ENCODE data around the gene COQ5. TPM values are rescaled to one million over a fixed set of nuclear protein-coding genes. Genes with fewer than 3 reads are reported as not detected.
A peak's percentile ranks its signal among the peaks of the same experiment; 100 is the strongest.

COQ5 gene, protein sequence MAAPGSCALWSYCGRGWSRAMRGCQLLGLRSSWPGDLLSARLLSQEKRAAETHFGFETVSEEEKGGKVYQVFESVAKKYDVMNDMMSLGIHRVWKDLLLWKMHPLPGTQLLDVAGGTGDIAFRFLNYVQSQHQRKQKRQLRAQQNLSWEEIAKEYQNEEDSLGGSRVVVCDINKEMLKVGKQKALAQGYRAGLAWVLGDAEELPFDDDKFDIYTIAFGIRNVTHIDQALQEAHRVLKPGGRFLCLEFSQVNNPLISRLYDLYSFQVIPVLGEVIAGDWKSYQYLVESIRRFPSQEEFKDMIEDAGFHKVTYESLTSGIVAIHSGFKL
- 65.0 TPM for polyA plus RNA-seq (ENCODE audit: insufficient read length)
- long read RNA-seq, donor 1, transcript COQ5-201 (7 exons, 1,535 nt), result major isoform, 22 of 39 reads
- long read RNA-seq, donor 1, partial matches to known transcripts, result 14 of 39 reads
- long read RNA-seq, donor 1, other reads (novel, unspliced or antisense), result 0 of 39 reads
- long read RNA-seq, donor 2, transcript COQ5-201 (7 exons, 1,535 nt), result major isoform, 19 of 89 reads
- long read RNA-seq, donor 2, partial matches to known transcripts, result 56 of 89 reads
- long read RNA-seq, donor 2, other reads (novel, unspliced or antisense), result 14 of 89 reads
- long read RNA-seq, donor 3, transcript COQ5-201 (7 exons, 1,535 nt), result major isoform, 13 of 39 reads
- long read RNA-seq, donor 3, partial matches to known transcripts, result 24 of 39 reads
- long read RNA-seq, donor 3, other reads (novel, unspliced or antisense), result 0 of 39 reads
- long read RNA-seq, donor 4, partial matches to known transcripts, result 5 of 6 reads
- long read RNA-seq, donor 4, other reads (novel, unspliced or antisense), result 0 of 6 reads
- long read RNA-seq, donor 5, transcript COQ5-201 (7 exons, 1,535 nt), result major isoform, 47 of 92 reads
- long read RNA-seq, donor 5, partial matches to known transcripts, result 39 of 92 reads
- long read RNA-seq, donor 5, other reads (novel, unspliced or antisense), result 5 of 92 reads
- long read RNA-seq, donor 6, transcript COQ5-201 (7 exons, 1,535 nt), result major isoform, 20 of 102 reads
- long read RNA-seq, donor 6, partial matches to known transcripts, result 74 of 102 reads
- long read RNA-seq, donor 6, other reads (novel, unspliced or antisense), result 7 of 102 reads
- long read RNA-seq, donor 7, transcript COQ5-201 (7 exons, 1,535 nt), result major isoform, 30 of 133 reads
- long read RNA-seq, donor 7, partial matches to known transcripts, result 103 of 133 reads
- long read RNA-seq, donor 7, other reads (novel, unspliced or antisense), result 0 of 133 reads
- long read RNA-seq, donor 8, transcript COQ5-201 (7 exons, 1,535 nt), result major isoform, 6 of 39 reads
- long read RNA-seq, donor 8, partial matches to known transcripts, result 25 of 39 reads
- long read RNA-seq, donor 8, other reads (novel, unspliced or antisense), result 8 of 39 reads

DNA sequence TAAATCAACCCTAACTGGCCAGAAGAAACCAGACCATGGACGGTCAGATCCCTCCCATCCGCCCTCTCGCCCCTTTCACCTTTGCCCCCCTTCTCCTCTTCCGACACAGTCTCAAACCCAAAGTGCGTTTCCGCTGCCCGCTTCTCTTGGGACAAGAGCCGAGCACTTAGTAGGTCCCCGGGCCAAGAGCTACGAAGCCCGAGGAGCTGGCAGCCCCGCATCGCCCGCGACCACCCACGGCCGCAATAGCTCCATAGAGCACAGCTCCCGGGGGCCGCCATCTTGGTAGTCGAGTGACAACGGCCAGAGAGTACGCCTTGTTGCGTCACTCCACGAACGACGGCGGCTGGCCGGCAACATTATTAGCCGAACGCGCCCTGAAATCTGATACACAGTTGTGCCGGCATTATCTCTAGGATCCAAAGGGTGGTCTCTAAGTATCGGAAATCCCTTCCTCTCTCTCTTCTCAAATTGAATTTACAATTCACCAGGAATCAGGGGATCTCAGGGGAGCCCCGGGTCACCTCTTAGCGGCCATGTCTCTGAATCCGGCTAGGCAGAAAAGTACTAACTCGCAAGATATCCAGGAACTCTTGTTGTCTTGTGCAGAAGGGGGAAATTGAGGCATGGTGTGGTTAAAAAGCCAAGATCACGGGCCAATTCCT lies at the start of gene COQ5:
Gene COQ5, minus strand, starts transcription at position 298 of the 665 bp plus-strand sequence. Its CDS starts 17 bp downstream, at position 281.
- peak; percentile 95 for DNase-seq

- DNase-seq, result no peak
Measured at GRCh38 chr12:120574106-120574505, 45.1 kb upstream of the COQ5 start.

GRCh38 chr12:120573560-120573959 lies 44.6 kb upstream of the COQ5 start:
- no peak for DNase-seq

GRCh38 chr12:120571299-120571698 lies 42.3 kb upstream of the COQ5 start:
- DNase-seq, result no peak

GRCh38 chr12:120563495-120563894 lies 34.5 kb upstream of the COQ5 start:
- no peak for DNase-seq

DNA sequence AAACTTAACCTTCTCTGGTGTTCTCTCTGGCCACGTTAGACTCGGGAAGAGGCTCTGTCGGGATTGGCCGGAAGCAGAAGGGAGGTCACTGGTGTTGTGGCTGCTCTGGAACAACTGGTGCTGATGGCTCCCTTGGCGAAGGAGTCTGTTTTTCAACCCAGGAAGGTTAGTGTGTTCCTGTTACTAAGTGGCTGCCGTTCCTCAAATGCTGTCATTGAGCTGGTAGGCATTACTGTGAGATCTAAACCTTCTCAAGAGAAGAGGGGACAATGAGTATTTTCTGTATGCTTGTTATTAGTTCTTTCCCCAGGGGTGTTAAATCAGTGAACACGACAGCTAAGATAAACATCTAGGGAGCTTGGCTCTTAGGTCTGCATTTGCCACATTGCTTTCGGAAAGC lies 33.9 kb upstream of the COQ5 start:
- DNase-seq, result no peak

DNA sequence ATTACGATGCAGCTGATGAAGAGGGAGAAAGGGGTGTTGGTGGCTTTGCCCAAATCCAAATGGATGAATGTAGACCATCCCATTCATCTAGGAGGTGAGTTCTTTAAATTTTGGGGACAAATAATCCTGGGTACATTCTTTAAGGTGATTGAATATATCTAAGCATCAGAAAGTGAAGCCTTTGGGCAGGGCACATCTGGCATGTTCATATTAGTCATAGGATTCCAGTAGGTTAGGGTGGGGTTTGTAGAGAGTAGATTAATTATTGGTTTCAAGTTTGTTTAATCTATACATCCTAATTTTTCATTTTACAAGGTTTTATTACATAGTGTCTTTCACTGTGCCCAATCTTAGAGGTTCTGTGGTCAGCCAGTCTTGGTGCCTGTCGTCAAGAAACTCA lies 28.6 kb upstream of the COQ5 start:
- DNase-seq, result no peak

DNA sequence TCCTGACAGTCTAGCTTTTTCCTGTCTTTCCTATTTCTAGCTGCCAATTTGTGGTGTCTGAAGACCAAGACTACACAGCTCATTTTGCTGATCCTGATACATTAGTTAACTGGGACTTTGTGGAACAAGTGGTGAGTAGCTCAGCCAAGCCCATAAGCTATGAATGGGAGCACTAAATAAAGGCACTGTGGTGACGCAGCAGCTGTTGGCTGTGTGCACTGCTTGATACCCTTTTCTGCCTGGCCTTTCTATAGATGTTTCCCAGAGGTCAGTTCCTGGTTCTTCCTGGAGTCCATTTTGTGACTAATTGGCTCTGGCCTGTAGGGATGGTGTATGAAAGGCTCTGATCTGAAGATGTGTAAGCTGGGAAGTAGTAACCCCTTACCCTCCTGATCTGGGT lies 25.7 kb upstream of the COQ5 start:
- no peak for DNase-seq

- no peak for DNase-seq
Measured at GRCh38 chr12:120546050-120546386, 17.1 kb upstream of the COQ5 start.

DNA sequence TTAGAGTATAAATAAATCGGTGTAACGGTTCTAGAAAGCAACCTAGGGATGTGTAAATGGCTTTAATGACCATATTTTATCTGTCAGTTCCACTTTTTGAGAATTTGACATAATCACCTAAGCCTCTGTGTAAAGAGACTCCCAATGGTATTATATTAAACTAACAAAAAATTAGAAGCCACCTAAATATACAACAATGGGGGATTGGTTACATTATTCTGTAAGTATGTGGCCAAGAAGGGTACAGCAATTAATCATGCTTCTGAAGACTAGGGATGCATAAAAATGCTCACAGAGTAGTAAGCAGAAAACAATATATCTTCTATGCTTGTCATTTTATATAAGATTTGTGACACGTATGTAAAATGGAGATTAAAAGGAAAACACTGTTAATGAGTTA lies 15.7 kb upstream of the COQ5 start:
- no peak for DNase-seq

DNA sequence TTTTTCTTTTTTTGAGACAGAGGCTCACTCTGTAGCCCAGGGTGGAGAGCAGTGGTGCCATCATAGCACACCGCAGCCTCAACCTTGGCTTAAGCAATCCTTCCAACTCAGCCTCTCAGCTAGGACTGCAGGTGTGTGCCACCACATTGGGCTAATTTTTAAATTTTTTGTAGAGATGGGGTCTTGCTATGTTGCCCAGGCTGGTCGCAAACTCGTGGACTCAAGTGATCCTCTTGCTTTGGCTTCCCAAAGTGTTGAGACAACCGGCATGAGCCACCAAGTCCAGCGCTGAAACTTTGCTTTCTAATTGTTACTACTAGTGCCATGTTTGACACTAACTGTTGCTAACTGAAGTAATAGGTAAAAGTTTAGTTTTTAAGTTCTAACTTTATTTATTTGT lies 13.2 kb upstream of the COQ5 start:
- DNase-seq, result no peak

DNA sequence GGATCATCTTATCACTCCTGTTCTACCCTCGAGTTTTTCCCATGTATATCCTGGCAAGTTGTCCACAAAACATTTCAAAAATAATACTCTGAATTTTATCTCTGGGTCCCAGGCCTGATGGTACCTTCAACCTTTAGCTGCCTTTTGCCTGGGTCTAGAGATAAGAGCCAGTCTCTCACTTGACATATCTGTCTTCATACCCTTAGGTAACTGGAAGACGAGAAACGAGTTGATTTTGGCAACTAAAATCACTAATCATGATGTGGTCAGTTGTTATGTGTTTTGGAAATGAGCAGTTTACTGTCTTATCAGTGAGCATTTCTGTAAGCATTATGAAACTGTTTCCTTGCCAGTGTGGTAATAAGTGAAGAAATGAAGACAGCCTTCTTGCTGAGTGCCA lies 11.5 kb upstream of the COQ5 start:
- no peak for DNase-seq

- DNase-seq, result no peak
Measured at GRCh38 chr12:120539303-120539702, 10.3 kb upstream of the COQ5 start.

DNA sequence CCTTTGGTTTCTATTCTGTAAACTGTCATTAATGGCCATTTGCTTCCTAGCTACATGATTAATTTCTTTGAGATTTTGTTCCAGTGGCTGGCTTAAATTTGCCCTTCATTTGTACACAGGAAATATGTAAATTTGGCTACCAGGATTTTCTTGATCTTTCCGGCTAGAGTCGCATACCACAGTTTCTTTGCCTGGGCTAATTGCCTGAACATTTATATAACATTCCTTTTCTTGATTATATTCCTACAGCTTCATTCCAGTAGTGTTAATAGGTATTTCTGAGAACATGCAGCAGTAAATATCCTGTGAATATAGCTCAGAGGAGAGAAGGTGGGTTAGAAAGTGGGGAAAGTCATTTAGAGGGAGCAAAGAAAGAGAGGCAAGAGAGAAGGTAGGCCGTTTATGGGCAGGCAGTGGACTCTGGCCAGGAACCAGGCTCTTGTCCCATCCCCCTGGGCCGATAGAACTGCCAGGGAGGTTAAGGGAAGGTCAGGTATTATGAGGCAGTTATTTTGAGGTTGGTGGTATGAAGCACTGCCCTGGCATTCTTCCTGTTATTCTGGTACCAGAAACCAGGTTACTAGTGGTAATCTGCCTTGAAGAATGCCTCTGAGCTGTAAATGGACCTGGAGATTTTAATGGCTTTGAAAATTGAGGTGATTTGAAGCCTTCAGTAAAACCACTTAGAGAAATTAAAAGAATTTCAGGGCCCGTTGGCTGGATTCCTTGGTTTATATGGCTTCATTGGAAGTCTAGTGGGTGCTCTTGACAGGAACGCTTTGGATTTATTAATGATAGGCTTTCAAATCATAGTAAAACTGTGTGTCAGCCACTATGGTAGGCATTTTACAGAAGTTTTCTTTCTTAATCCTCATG lies 9.6 kb upstream of the COQ5 start:
- no peak for DNase-seq

GRCh38 chr12:120537856-120538220 lies 8.9 kb upstream of the COQ5 start:
- DNase-seq, result no peak

DNA sequence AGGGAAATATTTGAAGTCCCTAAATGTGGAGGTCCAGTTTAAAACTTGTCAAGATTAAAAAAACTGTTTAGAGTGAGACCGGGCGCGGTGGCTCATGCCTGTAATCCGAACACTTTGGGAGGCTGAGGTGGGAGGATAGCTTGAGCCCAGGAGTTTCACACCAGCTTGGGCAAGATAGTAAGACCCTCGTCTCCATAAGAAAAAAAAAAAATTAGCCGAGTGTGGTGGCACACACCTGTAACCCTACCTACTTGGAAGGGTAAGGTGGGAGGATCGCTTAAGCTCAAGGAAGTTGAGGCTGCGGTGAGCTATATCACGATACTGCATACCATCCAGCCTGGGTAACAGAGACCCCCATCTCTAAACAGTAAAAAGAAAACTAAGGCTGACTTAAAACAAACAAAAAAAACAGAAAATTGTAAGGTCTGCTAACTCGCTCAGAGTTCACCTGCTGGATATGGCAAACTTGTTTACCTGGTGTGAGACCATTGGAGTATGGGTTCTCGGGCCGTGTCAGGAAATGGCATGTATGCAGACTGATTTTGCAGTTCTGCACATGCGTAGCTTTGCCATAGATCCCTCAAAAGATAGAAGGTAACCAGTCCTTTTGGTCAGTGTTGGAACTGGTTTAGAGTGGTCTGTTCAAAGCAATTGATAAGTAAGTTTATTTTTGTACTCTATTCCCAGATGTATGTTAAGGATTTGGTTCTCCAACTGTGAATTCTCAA lies 7.3 kb upstream of the COQ5 start:
- no peak for DNase-seq

DNA sequence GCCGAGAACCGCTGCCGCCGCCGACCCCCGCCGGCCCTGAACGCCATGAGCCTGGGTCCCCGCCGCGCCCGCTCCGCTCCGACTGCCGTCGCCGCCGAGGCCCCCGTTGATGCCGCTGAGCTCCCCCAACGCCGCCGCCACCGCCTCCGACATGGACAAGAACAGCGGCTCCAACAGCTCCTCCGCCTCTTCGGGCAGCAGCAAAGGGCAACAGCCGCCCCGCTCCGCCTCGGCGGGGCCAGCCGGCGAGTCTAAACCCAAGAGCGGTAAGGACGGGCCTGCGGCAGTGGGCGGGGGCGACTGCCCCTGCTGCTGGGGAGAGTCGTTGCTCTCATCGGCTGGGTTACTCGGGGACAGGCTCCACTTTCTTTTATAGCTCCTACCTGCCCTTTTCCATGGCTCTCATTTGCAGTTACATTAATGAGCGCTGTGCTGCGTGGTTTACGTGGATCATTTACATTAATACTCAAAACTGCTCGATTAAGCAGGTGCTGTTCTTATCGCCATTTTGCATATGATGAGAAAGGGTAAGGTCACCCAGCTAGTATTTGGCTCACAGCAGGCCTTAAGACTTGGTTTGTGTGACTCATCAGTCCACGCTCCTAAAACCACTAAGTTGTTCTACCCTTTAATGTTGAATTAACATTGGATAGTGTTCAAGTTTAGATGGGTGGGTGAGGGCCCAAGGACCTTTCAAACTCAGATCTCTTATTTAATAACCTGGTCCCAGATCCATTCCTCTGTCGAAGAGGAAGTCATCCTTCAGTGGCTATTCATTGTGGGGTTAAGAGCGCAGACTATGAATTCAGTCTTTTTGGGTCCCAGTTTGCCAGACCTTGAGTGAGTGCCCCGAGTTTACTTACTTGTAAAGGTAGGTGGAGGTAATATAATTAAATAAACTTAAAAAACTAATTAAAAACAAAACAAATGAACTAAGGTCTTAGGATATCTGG lies 6.0 kb upstream of the COQ5 start:
- DNase-seq, result peak; percentile 49

- peak; percentile 94 for DNase-seq
Measured at GRCh38 chr12:120534203-120534702, 5.3 kb upstream of the COQ5 start, which contains the start of gene RNF10. Gene RNF10 (plus strand): TSS chr12:120534356. CDS start chr12:120534812, 456 bp downstream.
